IPS-20b (cell line): ENCODE measurements around the gene MB21D2.
A peak's percentile ranks its signal among the peaks of the same experiment; 100 is the strongest.
"Not testable (repeated sequence)": the region's sequence is repeated elsewhere in the genome, so short reads cannot be mapped to it uniquely, and the experiment has no call there.

Experiments
- H3K27ac ChIP-seq: one replicate; pipeline ENCODE4 v1.5.1; 2013; ENCODE audit warnings: low read length
- H3K27me3 ChIP-seq: 2 replicates; pipeline ENCODE4 v1.6.1; 2013; ENCODE audit warnings: mild to moderate bottlenecking, low read length, inconsistent platforms; ENCODE audit not compliant: insufficient read depth
- H3K36me3 ChIP-seq: 2 replicates; pipeline ENCODE4 v1.6.1; 2013; ENCODE audit warnings: low read depth, mild to moderate bottlenecking, inconsistent platforms, low read length, moderate library complexity; ENCODE audit not compliant: insufficient read depth
- H3K4me1 ChIP-seq: 2 replicates; pipeline ENCODE4 v1.6.1; 2013; ENCODE audit warnings: mild to moderate bottlenecking, control low read depth, inconsistent platforms, low read length, moderate library complexity; ENCODE audit not compliant: insufficient read depth
- H3K4me3 ChIP-seq: 2 replicates; pipeline ENCODE4 v1.5.1; 2013; ENCODE audit warnings: mild to moderate bottlenecking, low read length, inconsistent platforms
- H3K9ac ChIP-seq: 2 replicates; pipeline ENCODE4 v1.6.1; 2013; ENCODE audit warnings: low read depth, mild to moderate bottlenecking, inconsistent platforms, low read length, moderate library complexity
- H3K9me3 ChIP-seq: 2 replicates; pipeline ENCODE4 v1.6.1; 2013; ENCODE audit warnings: mild to moderate bottlenecking, low read depth, low read length, inconsistent platforms; ENCODE audit not compliant: insufficient read depth

MB21D2 gene, protein sequence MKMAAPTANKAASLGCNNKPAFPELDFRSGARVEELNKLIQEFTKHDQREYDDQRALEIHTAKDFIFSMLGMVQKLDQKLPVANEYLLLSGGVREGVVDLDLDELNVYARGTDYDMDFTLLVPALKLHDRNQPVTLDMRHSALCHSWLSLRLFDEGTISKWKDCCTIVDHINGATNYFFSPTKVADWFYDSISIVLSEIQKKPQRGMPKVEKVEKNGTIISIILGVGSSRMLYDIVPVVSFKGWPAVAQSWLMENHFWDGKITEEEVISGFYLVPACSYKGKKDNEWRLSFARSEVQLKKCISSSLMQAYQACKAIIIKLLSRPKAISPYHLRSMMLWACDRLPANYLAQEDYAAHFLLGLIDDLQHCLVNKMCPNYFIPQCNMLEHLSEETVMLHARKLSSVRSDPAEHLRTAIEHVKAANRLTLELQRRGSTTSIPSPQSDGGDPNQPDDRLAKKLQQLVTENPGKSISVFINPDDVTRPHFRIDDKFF

GRCh38 chr3:192917404-192918274 lies at the start of gene MB21D2:
Gene MB21D2, minus strand, starts transcription at chr3:192917856. Its CDS starts 16 bp downstream, at chr3:192917840.
- H3K4me3 ChIP-seq: peak within 1 kb of the TSS; percentile 99
- H3K27ac ChIP-seq: peak within 1 kb of the TSS; percentile 72
- H3K9ac ChIP-seq: peak within 1 kb of the TSS; percentile 98

GRCh38 chr3:192964959-192965719 lies 47.5 kb upstream of the MB21D2 start:
- not testable (repeated sequence) for H3K4me3 ChIP-seq, H3K27me3 ChIP-seq, H3K9me3 ChIP-seq, H3K4me1 ChIP-seq, H3K9ac ChIP-seq, H3K27ac ChIP-seq, H3K36me3 ChIP-seq

More at GRCh38 chr3:192917404-192918274, at the start of gene MB21D2:
- no peaks in the 10 kb centered on the region for H3K36me3 ChIP-seq
- peaks cover 40% of the 10 kb centered on the region for H3K4me1 ChIP-seq
- no peaks in the 10 kb centered on the region for H3K9me3 ChIP-seq
- peaks cover 36% of the 10 kb centered on the region for H3K27me3 ChIP-seq

DNA sequence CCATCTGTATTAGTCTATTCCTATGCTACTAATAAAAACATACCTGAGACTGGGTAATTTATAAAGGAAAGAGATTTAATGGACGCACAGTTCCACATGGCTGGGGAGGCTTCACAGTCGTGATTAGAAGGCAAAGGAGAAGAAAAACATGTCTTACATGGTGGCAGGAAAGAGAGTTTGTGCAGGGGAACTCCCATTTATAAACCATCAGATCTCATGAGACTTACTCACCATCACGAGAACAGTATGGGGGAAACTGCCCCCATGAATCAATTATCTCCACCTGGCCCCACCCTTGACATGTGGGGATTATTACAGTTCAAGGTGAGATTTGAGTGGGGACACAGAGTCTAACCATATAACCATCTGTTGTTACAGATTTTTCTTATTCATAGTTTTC lies 42.1 kb upstream of the MB21D2 start:
- Histone ChIP-seq H3K27me3 (no peaks in the 10 kb centered on the region), H3K36me3 (no peaks in the 10 kb centered on the region), H3K9ac (no peak overlapping the region), H3K27ac (no peak overlapping the region), H3K9me3 (no peaks in the 10 kb centered on the region), H3K4me3 (no peak overlapping the region), H3K4me1 (no peaks in the 10 kb centered on the region)

DNA sequence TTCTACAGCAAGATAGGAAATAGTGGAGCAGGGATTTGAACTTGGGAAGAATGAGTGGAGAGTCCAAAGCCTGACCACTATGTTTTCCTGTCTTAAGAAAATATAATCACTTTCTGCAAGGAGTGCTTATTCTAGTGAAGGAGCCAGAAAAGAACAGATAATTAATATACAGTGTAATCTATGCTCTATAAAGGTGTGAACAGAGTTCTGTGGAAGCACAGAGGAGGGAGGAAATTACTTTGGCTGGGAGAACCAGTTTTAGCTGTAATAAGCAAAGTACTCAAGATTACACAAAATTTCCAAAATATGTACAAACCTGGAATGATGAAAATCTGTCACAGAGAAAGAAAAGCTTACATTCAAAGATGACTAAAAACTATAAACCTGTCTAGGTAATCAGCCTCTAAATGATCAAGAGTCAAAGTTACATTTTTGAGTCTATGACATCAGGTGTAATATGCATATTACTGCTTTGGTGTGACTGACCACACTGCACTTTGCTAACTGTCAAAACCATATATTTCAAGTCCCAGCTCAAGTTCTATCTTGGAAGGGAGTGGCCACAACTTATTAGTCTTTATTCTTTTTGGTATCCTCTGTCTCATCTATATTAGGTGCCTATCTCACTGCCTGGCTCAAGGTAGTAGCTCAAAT lies 40.7 kb upstream of the MB21D2 start:
- Histone ChIP-seq H3K27me3 (no peaks in the 10 kb centered on the region), H3K4me1 (no peaks in the 10 kb centered on the region), H3K4me3 (no peak overlapping the region), H3K27ac (no peak overlapping the region), H3K9ac (no peak overlapping the region), H3K36me3 (no peaks in the 10 kb centered on the region), H3K9me3 (no peaks in the 10 kb centered on the region)

- H3K27me3 ChIP-seq: no peaks in the 10 kb centered on the region
- H3K27ac ChIP-seq: no peak overlapping the region
- H3K9ac ChIP-seq: no peak overlapping the region
- H3K4me1 ChIP-seq: no peaks in the 10 kb centered on the region
- no peaks in the 10 kb centered on the region for H3K9me3 ChIP-seq
- no peaks in the 10 kb centered on the region for H3K36me3 ChIP-seq
- H3K4me3 ChIP-seq: no peak overlapping the region
Observed at GRCh38 chr3:192957441-192958021, 39.9 kb upstream of the MB21D2 start.

DNA sequence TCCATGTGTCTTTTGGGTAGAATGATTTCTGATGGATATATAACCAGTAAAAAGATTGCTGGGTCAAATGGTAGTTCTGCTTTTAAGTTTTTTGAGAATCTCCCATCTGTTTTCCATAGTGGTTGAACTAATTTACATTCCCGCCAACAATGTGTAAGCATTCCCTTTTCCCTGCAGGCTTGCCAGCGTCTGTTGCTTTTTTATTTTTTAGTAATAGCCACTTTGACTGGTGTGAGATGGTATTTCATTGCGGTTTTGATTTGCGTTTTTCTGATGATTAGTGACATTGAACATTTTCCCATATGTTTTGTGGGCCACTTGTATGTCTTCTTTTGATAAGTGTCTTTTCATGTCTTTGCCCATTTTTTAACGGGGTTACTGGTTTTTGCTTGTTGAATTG lies 36.3 kb upstream of the MB21D2 start:
- Histone ChIP-seq H3K9me3 (no peaks in the 10 kb centered on the region), H3K27ac (no peak overlapping the region), H3K9ac (no peak overlapping the region), H3K36me3 (no peaks in the 10 kb centered on the region), H3K27me3 (no peaks in the 10 kb centered on the region), H3K4me1 (no peaks in the 10 kb centered on the region), H3K4me3 (no peak overlapping the region)

DNA sequence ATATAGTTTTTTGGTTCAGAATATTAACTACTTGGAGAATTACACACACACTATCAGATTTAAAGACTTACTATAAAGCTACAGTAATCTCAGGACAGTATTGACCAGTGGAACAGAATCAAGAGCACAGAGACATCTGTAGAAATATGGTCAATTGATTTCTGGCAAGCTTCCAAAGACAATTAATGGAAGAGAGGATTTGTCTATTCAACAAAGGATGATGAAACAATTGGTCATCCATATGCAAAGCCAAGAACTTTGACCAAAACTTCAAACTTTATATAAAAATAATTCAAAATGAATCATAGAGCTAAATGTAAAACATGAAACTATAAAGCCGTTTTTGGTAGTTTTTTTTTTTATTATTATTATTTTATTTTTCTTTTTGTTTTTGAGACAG lies 29.8 kb upstream of the MB21D2 start:
- no peaks in the 10 kb centered on the region for H3K27me3 ChIP-seq
- H3K4me1 ChIP-seq: no peaks in the 10 kb centered on the region
- no peaks in the 10 kb centered on the region for H3K9me3 ChIP-seq
- H3K27ac ChIP-seq: no peak overlapping the region
- no peaks in the 10 kb centered on the region for H3K36me3 ChIP-seq
- no peak overlapping the region for H3K4me3 ChIP-seq
- no peak overlapping the region for H3K9ac ChIP-seq

GRCh38 chr3:192943393-192943792 lies 25.7 kb upstream of the MB21D2 start:
- Histone ChIP-seq H3K9ac (no peak overlapping the region), H3K27ac (no peak overlapping the region), H3K36me3 (no peaks in the 10 kb centered on the region), H3K4me3 (no peak overlapping the region), H3K4me1 (no peaks in the 10 kb centered on the region), H3K27me3 (no peaks in the 10 kb centered on the region), H3K9me3 (no peaks in the 10 kb centered on the region)

GRCh38 chr3:192942625-192943024 lies 25.0 kb upstream of the MB21D2 start:
- no peaks in the 10 kb centered on the region for H3K4me1 ChIP-seq
- no peaks in the 10 kb centered on the region for H3K9me3 ChIP-seq
- H3K27ac ChIP-seq: no peak overlapping the region

DNA sequence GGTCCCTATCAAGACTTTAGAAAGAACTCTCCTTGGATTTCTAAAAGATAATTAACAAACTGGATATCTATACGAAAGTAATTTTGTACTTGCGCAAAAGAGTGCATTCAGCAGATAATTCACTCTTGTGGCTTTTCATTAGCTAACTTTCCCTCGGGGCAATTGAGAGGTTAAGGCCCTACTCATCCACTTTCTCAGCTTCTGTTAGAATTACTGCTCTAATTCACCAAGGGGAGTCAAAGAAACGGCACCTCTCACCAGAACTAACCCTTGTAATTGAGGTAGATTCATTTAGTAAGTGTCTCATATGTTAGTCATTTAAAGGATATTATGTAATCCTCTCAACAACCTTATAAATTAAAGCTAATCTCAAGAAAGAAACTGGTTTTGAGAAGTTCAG lies 22.5 kb upstream of the MB21D2 start:
- H3K36me3 ChIP-seq: no peaks in the 10 kb centered on the region
- H3K9ac ChIP-seq: no peak overlapping the region
- no peaks in the 10 kb centered on the region for H3K9me3 ChIP-seq
- H3K27ac ChIP-seq: no peak overlapping the region
- H3K4me3 ChIP-seq: no peak overlapping the region
- H3K27me3 ChIP-seq: no peaks in the 10 kb centered on the region
- H3K4me1 ChIP-seq: no peaks in the 10 kb centered on the region

More at GRCh38 chr3:192942625-192943024, 25.0 kb upstream of the MB21D2 start:
- H3K9ac ChIP-seq: no peak overlapping the region
- no peaks in the 10 kb centered on the region for H3K27me3 ChIP-seq
- H3K36me3 ChIP-seq: no peaks in the 10 kb centered on the region
- H3K4me3 ChIP-seq: no peak overlapping the region

- no peaks in the 10 kb centered on the region for H3K36me3 ChIP-seq
- no peaks in the 10 kb centered on the region for H3K27me3 ChIP-seq
- no peak overlapping the region for H3K4me3 ChIP-seq
- no peaks in the 10 kb centered on the region for H3K4me1 ChIP-seq
- no peaks in the 10 kb centered on the region for H3K9me3 ChIP-seq
- no peak overlapping the region for H3K9ac ChIP-seq
- no peak overlapping the region for H3K27ac ChIP-seq
Observed at GRCh38 chr3:192935441-192935840, 17.8 kb upstream of the MB21D2 start.
